NCI-H526 (cell line): ENCODE measurements around the gene LEKR1.

ENCODE experiments used
- DNase-seq, 2 experiments: peaks; one replicate each; lab custom pipeline; 2025; lab: John Stamatoyannopoulos, UW

LEKR1 gene

GRCh38 chr3:157059661-157060060, 233.5 kb downstream of the LEKR1 start:
- DNase-seq, result no peak

GRCh38 chr3:157061265-157061664, 235.1 kb downstream of the LEKR1 start:
- DNase-seq, result peak; percentile 90 to 95

- no peak for DNase-seq
These were observed 237.3 kb downstream of the LEKR1 start for GRCh38 chr3:157063469-157063868.

GRCh38 chr3:157063926-157064325, 237.8 kb downstream of the LEKR1 start:
- DNase-seq, result no peak

GRCh38 chr3:157064402-157064801, 238.2 kb downstream of the LEKR1 start:
- DNase-seq, result no peak

GRCh38 chr3:157065201-157065600, 239.0 kb downstream of the LEKR1 start:
- no peak for DNase-seq

- DNase-seq, result peak; percentile 69 to 78
These were observed 240.4 kb downstream of the LEKR1 start for GRCh38 chr3:157066335-157067098.

GRCh38 chr3:157067114-157067513, 241.0 kb downstream of the LEKR1 start:
- peak; percentile 88 for DNase-seq

- DNase-seq, result no peak
These were observed 243.3 kb downstream of the LEKR1 start for GRCh38 chr3:157069406-157069805.

GRCh38 chr3:157069846-157070677, 243.9 kb downstream of the LEKR1 start:
- DNase-seq, result no peak

GRCh38 chr3:157070678-157070999, 244.5 kb downstream of the LEKR1 start:
- DNase-seq, result no peak

GRCh38 chr3:157071744-157072525, 245.8 kb downstream of the LEKR1 start:
- no peak for DNase-seq

GRCh38 chr3:157073810-157074209, 247.7 kb downstream of the LEKR1 start:
- DNase-seq, result no peak

GRCh38 chr3:157074490-157074889, 248.3 kb downstream of the LEKR1 start:
- no peak for DNase-seq

- no peak for DNase-seq
These were observed 248.8 kb downstream of the LEKR1 start for GRCh38 chr3:157074981-157075380.

- DNase-seq, result no peak
These were observed 249.7 kb downstream of the LEKR1 start for GRCh38 chr3:157075693-157076420.

- DNase-seq, result no peak
These were observed 251.4 kb downstream of the LEKR1 start for GRCh38 chr3:157077565-157077991.

GRCh38 chr3:157078131-157078810, 252.1 kb downstream of the LEKR1 start:
- no peak for DNase-seq

GRCh38 chr3:157078811-157079185, 252.6 kb downstream of the LEKR1 start:
- DNase-seq, result no peak

GRCh38 chr3:157079676-157080369, 253.7 kb downstream of the LEKR1 start:
- no peak for DNase-seq
